Brain microvascular endothelial cell (primary cell): ENCODE results near the gene CLDN10.

Experiments
- DNase-seq: peaks from one replicate; pipeline ENCODE4 v3.0.0-alpha.2; 2020
- H3K27ac ChIP-seq: fragments of 250-450 bp; sonication (Bioruptor Pico); 2 replicates; pipeline ENCODE4 v1.5.1; 2020; ENCODE audit warnings: mild to moderate bottlenecking, moderate library complexity
- H3K27me3 ChIP-seq: fragments of 250-450 bp; sonication (Bioruptor Pico); replicated peaks from 2 replicates; pipeline ENCODE4 v1.5.1; 2020; ENCODE audit warnings: mild to moderate bottlenecking
- H3K36me3 ChIP-seq: fragments of 250-450 bp; sonication (Bioruptor Pico); replicated peaks from 2 replicates; pipeline ENCODE4 v1.5.1; 2020; ENCODE audit warnings: mild to moderate bottlenecking
- H3K4me3 ChIP-seq: 2 replicates; pipeline ENCODE4 v1.5.1; 2011; ENCODE audit warnings: low read depth, mild to moderate bottlenecking, control low read depth, low read length, moderate library complexity
- CTCF ChIP-seq: IDR thresholded peaks from 2 replicates; pipeline ENCODE4 v1.5.1; 2011; ENCODE audit warnings: low read depth, mild to moderate bottlenecking, moderate library complexity, low read length, control low read depth, inconsistent platforms; ENCODE audit errors: missing control alignments
- in situ Hi-C: cut with HindIII; loops from 2 replicates; pipeline ENCODE4 v1.10.0; 2017; ENCODE audit warnings: low sequenced_read_pairs, low pct_ligation_motif_present

The CLDN10 gene

GRCh38 chr13:95552539-95553441 is at the start of gene CLDN10:
Gene CLDN10 (plus strand): TSS chr13:95552720. CDS start chr13:95552754, 34 bp downstream.
- no peak for DNase-seq
- peaks cover 6% of the 10 kb centered on the region for H3K27me3 ChIP-seq
- peak; percentile 39 for TF ChIP-seq CTCF
- no peaks in the 10 kb centered on the region for H3K36me3 ChIP-seq
- H3K27ac ChIP-seq: no peak within 1 kb of the TSS
- H3K4me3 ChIP-seq: peak within 1 kb of the TSS; percentile 44
- in situ Hi-C loops: no loop called here

- in situ Hi-C loops: no loop called here
- Histone ChIP-seq H3K4me3 (no peak overlapping the region), H3K36me3 (no peaks in the 10 kb centered on the region), H3K27ac (no peak overlapping the region), H3K27me3 (no peaks in the 10 kb centered on the region)
- DNase-seq: no peak
- TF ChIP-seq CTCF: no peak
Observed at GRCh38 chr13:95503662-95504061, 48.9 kb upstream of the CLDN10 start.

DNA sequence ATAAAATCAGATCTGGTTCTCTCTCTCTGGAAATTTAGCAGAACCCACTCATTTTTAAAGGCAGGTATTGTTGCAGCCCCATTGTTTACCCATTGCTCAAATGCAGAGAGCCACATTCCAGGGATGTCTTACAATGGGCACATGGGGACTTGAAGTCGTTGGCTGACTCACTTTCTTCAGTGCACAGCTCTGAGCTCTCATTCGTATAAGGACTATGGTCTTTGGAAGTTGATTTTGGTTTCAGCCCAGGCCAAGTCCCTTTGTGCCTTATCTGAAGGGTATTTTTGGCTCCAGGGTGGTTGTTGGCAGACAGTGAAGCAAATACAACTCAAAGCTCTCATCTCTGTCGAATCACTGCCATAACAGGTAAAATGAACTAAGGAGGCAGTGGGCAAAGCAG is 47.3 kb upstream of the CLDN10 start:
- no peak for DNase-seq
- Histone ChIP-seq H3K27me3 (no peaks in the 10 kb centered on the region), H3K27ac (no peak overlapping the region), H3K36me3 (no peaks in the 10 kb centered on the region), H3K4me3 (no peak overlapping the region)
- in situ Hi-C loops: no loop called here
- TF ChIP-seq CTCF: no peak

- no peak overlapping the region for H3K27ac ChIP-seq
- TF ChIP-seq CTCF: no peak
- H3K36me3 ChIP-seq: no peaks in the 10 kb centered on the region
- DNase-seq: no peak
- in situ Hi-C loops: no loop called here
- no peaks in the 10 kb centered on the region for H3K27me3 ChIP-seq
- no peak overlapping the region for H3K4me3 ChIP-seq
Observed at GRCh38 chr13:95505986-95506385, 46.5 kb upstream of the CLDN10 start.

DNA sequence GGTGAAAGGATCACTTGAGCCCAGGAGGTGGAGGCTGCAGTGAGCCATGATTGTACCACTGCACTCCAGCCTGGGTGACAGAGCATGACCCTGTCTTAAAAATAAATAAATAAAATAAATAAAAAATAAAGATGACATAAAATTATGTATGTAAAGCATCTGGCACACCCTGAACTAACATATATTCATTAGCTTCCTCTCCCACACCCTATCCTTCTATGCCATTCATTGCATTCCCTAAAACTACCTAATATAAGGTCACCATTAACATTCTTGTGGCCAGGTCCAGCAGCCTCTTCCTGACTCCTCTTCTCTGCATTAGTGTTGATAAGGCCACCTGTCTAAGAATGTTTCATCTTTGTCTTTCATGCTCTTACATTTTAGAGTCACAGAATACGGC is 44.5 kb upstream of the CLDN10 start:
- H3K27me3 ChIP-seq: no peaks in the 10 kb centered on the region
- H3K4me3 ChIP-seq: no peak overlapping the region
- DNase-seq: no peak
- in situ Hi-C loops: no loop called here
- H3K27ac ChIP-seq: no peak overlapping the region
- H3K36me3 ChIP-seq: no peaks in the 10 kb centered on the region
- no peak for TF ChIP-seq CTCF

GRCh38 chr13:95508996-95509395 is 43.5 kb upstream of the CLDN10 start:
- DNase-seq: no peak
- H3K36me3 ChIP-seq: no peaks in the 10 kb centered on the region
- no peak for TF ChIP-seq CTCF
- in situ Hi-C loops: no loop called here
- H3K27me3 ChIP-seq: no peaks in the 10 kb centered on the region
- H3K27ac ChIP-seq: no peak overlapping the region
- no peak overlapping the region for H3K4me3 ChIP-seq
